ENCODE results near the gene GFER.
A peak's percentile ranks its signal among the peaks of the same experiment; 100 is the strongest.

- TF ChIP-seq, protein P1, sequence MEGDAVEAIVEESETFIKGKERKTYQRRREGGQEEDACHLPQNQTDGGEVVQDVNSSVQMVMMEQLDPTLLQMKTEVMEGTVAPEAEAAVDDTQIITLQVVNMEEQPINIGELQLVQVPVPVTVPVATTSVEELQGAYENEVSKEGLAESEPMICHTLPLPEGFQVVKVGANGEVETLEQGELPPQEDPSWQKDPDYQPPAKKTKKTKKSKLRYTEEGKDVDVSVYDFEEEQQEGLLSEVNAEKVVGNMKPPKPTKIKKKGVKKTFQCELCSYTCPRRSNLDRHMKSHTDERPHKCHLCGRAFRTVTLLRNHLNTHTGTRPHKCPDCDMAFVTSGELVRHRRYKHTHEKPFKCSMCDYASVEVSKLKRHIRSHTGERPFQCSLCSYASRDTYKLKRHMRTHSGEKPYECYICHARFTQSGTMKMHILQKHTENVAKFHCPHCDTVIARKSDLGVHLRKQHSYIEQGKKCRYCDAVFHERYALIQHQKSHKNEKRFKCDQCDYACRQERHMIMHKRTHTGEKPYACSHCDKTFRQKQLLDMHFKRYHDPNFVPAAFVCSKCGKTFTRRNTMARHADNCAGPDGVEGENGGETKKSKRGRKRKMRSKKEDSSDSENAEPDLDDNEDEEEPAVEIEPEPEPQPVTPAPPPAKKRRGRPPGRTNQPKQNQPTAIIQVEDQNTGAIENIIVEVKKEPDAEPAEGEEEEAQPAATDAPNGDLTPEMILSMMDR (IDR thresholded peaks at IDR 0.05; ENCODE audit: low read depth, low read length, missing input control) = peak; percentile 98
- TF ChIP-seq RAD21 (IDR thresholded peaks at IDR 0.05) (peak; percentile 97), SP1 (IDR thresholded peaks at IDR 0.05) (peak; percentile 39), YY1 (IDR thresholded peaks at IDR 0.05) (no peak), EGR1 (IDR thresholded peaks at IDR 0.05; ENCODE audit: low read depth in 2 of 2) (no peak), JUND (IDR thresholded peaks at IDR 0.05) (no peak), FOXA2 (IDR thresholded peaks at IDR 0.05) (no peak)
- TF ChIP-seq, protein P2, sequence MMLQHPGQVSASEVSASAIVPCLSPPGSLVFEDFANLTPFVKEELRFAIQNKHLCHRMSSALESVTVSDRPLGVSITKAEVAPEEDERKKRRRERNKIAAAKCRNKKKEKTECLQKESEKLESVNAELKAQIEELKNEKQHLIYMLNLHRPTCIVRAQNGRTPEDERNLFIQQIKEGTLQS (IDR thresholded peaks at IDR 0.05) = no peak
- TF ChIP-seq, protein P3, sequence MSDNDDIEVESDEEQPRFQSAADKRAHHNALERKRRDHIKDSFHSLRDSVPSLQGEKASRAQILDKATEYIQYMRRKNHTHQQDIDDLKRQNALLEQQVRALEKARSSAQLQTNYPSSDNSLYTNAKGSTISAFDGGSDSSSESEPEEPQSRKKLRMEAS (IDR thresholded peaks at IDR 0.05) = no peak
- TF ChIP-seq, protein P4, sequence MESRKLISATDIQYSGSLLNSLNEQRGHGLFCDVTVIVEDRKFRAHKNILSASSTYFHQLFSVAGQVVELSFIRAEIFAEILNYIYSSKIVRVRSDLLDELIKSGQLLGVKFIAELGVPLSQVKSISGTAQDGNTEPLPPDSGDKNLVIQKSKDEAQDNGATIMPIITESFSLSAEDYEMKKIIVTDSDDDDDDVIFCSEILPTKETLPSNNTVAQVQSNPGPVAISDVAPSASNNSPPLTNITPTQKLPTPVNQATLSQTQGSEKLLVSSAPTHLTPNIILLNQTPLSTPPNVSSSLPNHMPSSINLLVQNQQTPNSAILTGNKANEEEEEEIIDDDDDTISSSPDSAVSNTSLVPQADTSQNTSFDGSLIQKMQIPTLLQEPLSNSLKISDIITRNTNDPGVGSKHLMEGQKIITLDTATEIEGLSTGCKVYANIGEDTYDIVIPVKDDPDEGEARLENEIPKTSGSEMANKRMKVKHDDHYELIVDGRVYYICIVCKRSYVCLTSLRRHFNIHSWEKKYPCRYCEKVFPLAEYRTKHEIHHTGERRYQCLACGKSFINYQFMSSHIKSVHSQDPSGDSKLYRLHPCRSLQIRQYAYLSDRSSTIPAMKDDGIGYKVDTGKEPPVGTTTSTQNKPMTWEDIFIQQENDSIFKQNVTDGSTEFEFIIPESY (IDR thresholded peaks at IDR 0.05) = no peak
These were observed 39.4 kb downstream of the GFER start for GRCh38 chr16:2023092-2024031.
